Psoas muscle (tissue), 8 donors: ENCODE results near the gene TYW1B. TPM values are rescaled to one million over a fixed set of nuclear protein-coding genes. Genes with fewer than 3 reads are reported as not detected.
"Not testable (repeated sequence)": the region's sequence is repeated elsewhere in the genome, so short reads cannot be mapped to it uniquely, and the experiment has no call there.

Source experiments
- ATAC-seq, 4 donors: fragments of 200-7000 bp; cut with Tn5 transposase; one replicate each; pipeline ENCODE4 v1.9.1; 2020; ENCODE audit warnings: moderate library complexity in 3 of 4, mild to moderate bottlenecking in 2 of 4
- DNase-seq, 2 donors: peaks; one replicate each; pipeline ENCODE4 v3.0.0-alpha.2; 2020
- H3K27ac ChIP-seq: fragments of 200-600 bp; one replicate; pipeline ENCODE4 v1.8.0; 2022
- H3K27me3 ChIP-seq, 3 donors: fragments of 200-600 bp in 1 of 3; one replicate each; pipeline versions ENCODE4 v1.6.1 to v1.8.0; 2013 to 2022; ENCODE audit warnings: low read length in 2 of 3, mild to moderate bottlenecking in 2 of 3, moderate library complexity in 1 of 3; ENCODE audit not compliant: insufficient read depth in 3 of 3
- H3K36me3 ChIP-seq, 2 donors: fragments of 200-600 bp in 1 of 2; one replicate each; pipeline versions ENCODE4 v1.6.1 to v1.8.0; 2013 to 2022; ENCODE audit warnings: low read depth in 1 of 2, mild to moderate bottlenecking in 1 of 2, moderate library complexity in 1 of 2; ENCODE audit not compliant: insufficient read depth in 1 of 2
- H3K4me1 ChIP-seq: fragments of 200-600 bp; one replicate; pipeline ENCODE4 v1.8.0; 2022
- H3K4me3 ChIP-seq: fragments of 200-600 bp; one replicate; pipeline ENCODE4 v1.8.0; 2022; ENCODE audit warnings: mild to moderate bottlenecking
- H3K9me3 ChIP-seq: fragments of 200-600 bp; one replicate; pipeline ENCODE4 v1.8.0; 2022
- WGBS, 3 donors: extraction: QIAGEN DNeasy Blood & Tissue Kit; methylation state at CpG; one replicate each; pipeline versions ENCODE4 v1.1.6 to v1.1.7; 2013; 5-methylcytosine and 5-hydroxymethylcytosine counted together
- intact Hi-C, 2 donors: fragments of 100-400 bp; cut with DNase I; formaldehyde crosslinking; loops; one replicate each; pipeline versions ENCODE4 v1.11.0 to v1.14.2; 2022
- polyA plus RNA-seq, 3 donors: library from polyadenylated mRNA; stranded (reverse); fragments of 200-250 nt; gene quantifications; one replicate each; pipeline ENCODE4 v1.2.3, GENCODE V29; 2013
- total RNA-seq, 4 donors: library from RNA; stranded (reverse); fragmentation: NEBNext Ultra II Directional in 2 of 4; extraction: Animal tissue kit (Norgen Biotek cat#: 25700) in 2 of 4; gene quantifications; one replicate each; pipeline versions ENCODE4 v1.2.1 to v1.2.4, GENCODE V29; 2021 to 2023
- TF ChIP-seq, protein P1 (sequence below): fragments of 200-600 bp; IDR thresholded peaks from one replicate; pipeline ENCODE4 v1.8.0; 2022; ENCODE audit warnings: antibody characterized with exemption
- donor health status: healthy with polysubstance abuse.
- donor health status: DM: no; HTN: no; CAD: no; lungs with moderate emphysema.
- donor health status: Bipolar disorder and iron deficiency.
- donor health status: healthy.
- donor health status: DM: yes; HTN: yes; CAD: no.
- donor health status: DM: no; HTN: no; CAD: no.
- donor health status: DM: no; HTN: no; CAD: no.
- donor health status: DM: yes; HTN: yes; CAD: no.

TYW1B gene
- total and polyA plus RNA-seq, 7 donors = 1.1 to 6.5 (median 1.9) TPM

- no peaks in the 10 kb centered on the region for H3K9me3 ChIP-seq
- no peaks in the 10 kb centered on the region for H3K27me3 ChIP-seq
- TF ChIP-seq, protein P1, sequence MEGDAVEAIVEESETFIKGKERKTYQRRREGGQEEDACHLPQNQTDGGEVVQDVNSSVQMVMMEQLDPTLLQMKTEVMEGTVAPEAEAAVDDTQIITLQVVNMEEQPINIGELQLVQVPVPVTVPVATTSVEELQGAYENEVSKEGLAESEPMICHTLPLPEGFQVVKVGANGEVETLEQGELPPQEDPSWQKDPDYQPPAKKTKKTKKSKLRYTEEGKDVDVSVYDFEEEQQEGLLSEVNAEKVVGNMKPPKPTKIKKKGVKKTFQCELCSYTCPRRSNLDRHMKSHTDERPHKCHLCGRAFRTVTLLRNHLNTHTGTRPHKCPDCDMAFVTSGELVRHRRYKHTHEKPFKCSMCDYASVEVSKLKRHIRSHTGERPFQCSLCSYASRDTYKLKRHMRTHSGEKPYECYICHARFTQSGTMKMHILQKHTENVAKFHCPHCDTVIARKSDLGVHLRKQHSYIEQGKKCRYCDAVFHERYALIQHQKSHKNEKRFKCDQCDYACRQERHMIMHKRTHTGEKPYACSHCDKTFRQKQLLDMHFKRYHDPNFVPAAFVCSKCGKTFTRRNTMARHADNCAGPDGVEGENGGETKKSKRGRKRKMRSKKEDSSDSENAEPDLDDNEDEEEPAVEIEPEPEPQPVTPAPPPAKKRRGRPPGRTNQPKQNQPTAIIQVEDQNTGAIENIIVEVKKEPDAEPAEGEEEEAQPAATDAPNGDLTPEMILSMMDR = no peak
- intact Hi-C loops = no loop called here
- no peaks in the 10 kb centered on the region for H3K4me1 ChIP-seq
- 74 to 98% (median 94%) methylated on average over 5 of the region's 5 CpGs for WGBS, 3 donors
- no peak overlapping the region for H3K27ac ChIP-seq
- H3K36me3 ChIP-seq = no peaks in the 10 kb centered on the region
- H3K4me3 ChIP-seq = no peak overlapping the region
- DNase-seq (no peak), ATAC-seq (no peak)
Measured at GRCh38 chr7:72753781-72754180, 74.2 kb downstream of the TYW1B start.

- H3K4me3 ChIP-seq, H3K9me3 ChIP-seq, H3K36me3 ChIP-seq, DNase-seq, H3K27me3 ChIP-seq, intact Hi-C loops, H3K27ac ChIP-seq, ATAC-seq, H3K4me1 ChIP-seq: not testable (repeated sequence)
- 94 to 99% (median 95%) methylated on average over 4 of the region's 4 CpGs for WGBS, 3 donors
Measured at GRCh38 chr7:72753229-72753628, 74.8 kb downstream of the TYW1B start.

- no peaks in the 10 kb centered on the region for H3K9me3 ChIP-seq
- H3K27me3 ChIP-seq = no peaks in the 10 kb centered on the region
- no peak overlapping the region for H3K27ac ChIP-seq
- H3K36me3 ChIP-seq = no peaks in the 10 kb centered on the region
- intact Hi-C loops = no loop called here
- TF ChIP-seq, protein P1 = no peak
- ATAC-seq (no peak), DNase-seq (no peak)
- WGBS, 3 donors = 74 to 93% (median 82%) methylated on average over 2 of the region's 2 CpGs
- H3K4me3 ChIP-seq = no peak overlapping the region
- H3K4me1 ChIP-seq = no peaks in the 10 kb centered on the region
Measured at GRCh38 chr7:72751978-72752377, 76.0 kb downstream of the TYW1B start.

DNA sequence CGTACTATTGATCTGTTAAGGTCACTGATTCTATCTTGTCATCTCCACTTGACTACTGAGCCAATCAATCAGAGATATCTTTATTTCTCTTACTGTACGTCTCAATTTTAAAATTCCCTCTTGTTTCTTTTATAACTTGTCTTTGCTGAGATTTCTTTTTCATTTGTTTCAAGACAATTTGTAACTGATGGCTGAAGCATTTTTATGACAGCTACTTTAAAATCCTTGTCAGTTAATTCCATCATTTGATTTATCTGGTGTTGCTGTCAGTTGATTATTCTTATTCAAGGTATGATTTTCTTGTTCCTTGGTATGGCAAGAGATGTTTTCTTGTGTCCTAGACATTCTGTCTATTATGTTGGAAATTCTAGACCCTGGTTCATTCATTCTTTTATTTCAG is 76.6 kb downstream of the TYW1B start:
- intact Hi-C loops = no loop called here
- TF ChIP-seq, protein P1 = no peak
- 93 to 99% (median 98%) methylated on average over 2 of the region's 2 CpGs for WGBS, 3 donors
- Histone ChIP-seq H3K27ac (no peak overlapping the region), H3K4me1 (no peaks in the 10 kb centered on the region), H3K4me3 (no peak overlapping the region), H3K27me3 (no peaks in the 10 kb centered on the region), H3K9me3 (no peaks in the 10 kb centered on the region), H3K36me3 (no peaks in the 10 kb centered on the region)
- DNase-seq (no peak), ATAC-seq (no peak)

- H3K4me1 ChIP-seq, intact Hi-C loops, H3K27me3 ChIP-seq, H3K36me3 ChIP-seq, H3K27ac ChIP-seq, H3K9me3 ChIP-seq, ATAC-seq, H3K4me3 ChIP-seq, DNase-seq: not testable (repeated sequence)
Measured at GRCh38 chr7:72748649-72749048, 79.4 kb downstream of the TYW1B start.

DNA sequence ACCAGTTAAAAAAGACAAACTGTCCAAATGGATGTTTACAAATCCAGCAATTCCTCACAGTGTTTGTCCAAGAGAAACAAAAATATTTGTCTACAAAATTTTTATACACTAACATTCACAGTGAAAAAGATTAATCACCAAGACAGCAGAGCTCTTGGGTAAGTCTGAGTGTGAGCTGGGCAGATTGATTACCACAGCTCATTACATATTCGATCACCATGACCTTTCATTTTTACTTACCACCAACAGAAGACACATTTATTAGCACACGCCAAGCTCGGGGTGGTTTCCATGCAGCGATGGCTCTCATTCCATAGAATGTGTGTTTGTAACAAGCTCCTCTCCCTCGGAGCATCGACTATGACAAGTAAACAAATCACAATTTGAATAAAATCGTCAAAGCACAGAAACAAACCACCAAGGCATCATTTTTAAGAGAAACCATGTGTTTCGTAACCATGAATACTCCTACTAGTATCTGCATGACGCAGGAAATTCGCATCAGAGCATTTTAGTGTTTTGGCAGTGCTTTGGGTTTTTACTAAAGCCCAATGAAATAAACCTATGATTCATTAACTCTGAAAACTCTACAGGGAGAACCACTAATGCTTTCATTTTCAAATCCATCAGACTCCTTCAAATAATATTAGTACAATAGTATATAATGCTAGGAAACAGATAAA is 83.6 kb downstream of the TYW1B start:
- H3K4me3 ChIP-seq, ATAC-seq, H3K27ac ChIP-seq, H3K4me1 ChIP-seq, intact Hi-C loops, DNase-seq, H3K9me3 ChIP-seq, H3K27me3 ChIP-seq, H3K36me3 ChIP-seq: not testable (repeated sequence)
- 65 to 76% (median 66%) methylated on average over 10 of the region's 10 CpGs for WGBS, 3 donors

DNA sequence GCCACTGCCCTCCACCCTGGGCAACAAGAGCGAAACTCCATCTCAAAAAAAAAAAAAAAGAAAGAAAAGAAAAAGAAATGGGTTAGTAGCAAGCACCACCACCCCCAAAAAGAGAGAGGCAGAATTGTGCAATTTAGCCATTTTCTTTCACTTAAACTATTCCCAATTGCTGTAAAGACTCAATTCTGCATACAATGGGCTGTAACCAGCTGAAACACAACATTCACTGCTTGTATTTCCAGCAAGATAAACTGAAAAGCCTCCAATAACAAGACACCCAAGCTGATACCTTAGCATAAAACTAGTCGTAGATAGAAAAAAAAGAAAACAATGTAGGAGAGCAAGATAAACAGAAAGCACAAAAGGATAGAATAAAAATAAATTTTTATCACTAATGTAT is 84.2 kb downstream of the TYW1B start:
- intact Hi-C loops, DNase-seq, H3K4me1 ChIP-seq, H3K36me3 ChIP-seq, H3K9me3 ChIP-seq, H3K4me3 ChIP-seq, ATAC-seq, H3K27ac ChIP-seq, H3K27me3 ChIP-seq: not testable (repeated sequence)
- 75 to 93% (median 85%) methylated on average over 2 of the region's 2 CpGs for WGBS, 3 donors

DNA sequence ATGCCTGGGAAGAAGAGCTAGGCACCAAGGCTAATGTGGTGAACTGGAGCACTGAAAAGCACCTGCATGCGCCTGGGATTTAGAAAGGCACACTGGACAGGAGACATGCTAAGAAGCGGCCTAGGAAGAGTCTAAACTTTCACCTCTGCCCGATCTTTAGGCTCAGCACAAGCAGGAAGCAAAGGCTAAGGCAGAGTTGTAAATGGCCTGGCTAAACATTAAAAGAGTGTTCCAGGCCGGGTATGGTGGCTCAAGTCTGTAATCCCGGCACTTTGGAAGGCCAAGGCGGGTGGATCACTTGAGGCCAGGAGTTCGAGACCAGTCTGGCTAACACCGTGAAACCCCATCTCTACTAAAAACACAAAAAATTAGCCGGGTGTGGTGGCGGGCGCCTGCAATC is 88.3 kb downstream of the TYW1B start:
- H3K27me3 ChIP-seq, H3K36me3 ChIP-seq, ATAC-seq, intact Hi-C loops, H3K4me3 ChIP-seq, H3K4me1 ChIP-seq, H3K27ac ChIP-seq, DNase-seq: not testable (repeated sequence)
- H3K9me3 ChIP-seq = peaks cover 10% of the 10 kb centered on the region
- WGBS, 3 donors = 95 to 100% (median 97%) methylated on average over 5 to 7 of the region's 11 CpGs

GRCh38 chr7:72735855-72736254 is 92.1 kb downstream of the TYW1B start:
- H3K36me3 ChIP-seq, H3K27ac ChIP-seq, DNase-seq, H3K27me3 ChIP-seq, H3K4me3 ChIP-seq, H3K4me1 ChIP-seq, ATAC-seq, intact Hi-C loops: not testable (repeated sequence)
- H3K9me3 ChIP-seq = peaks cover 10% of the 10 kb centered on the region
- 75 to 88% (median 86%) methylated on average over 4 of the region's 4 CpGs for WGBS, 3 donors
